HG03175 (cell line): ENCODE data around the gene TECTB.

ENCODE experiments used
- ATAC-seq: cut with Tn5 transposase; IDR thresholded peaks from one replicate; pipeline ENCODE4 v1.9.1; 2021; ENCODE audit warnings: mild to moderate bottlenecking, moderate library complexity; ENCODE audit not compliant: unreplicated experiment

The TECTB gene

DNA sequence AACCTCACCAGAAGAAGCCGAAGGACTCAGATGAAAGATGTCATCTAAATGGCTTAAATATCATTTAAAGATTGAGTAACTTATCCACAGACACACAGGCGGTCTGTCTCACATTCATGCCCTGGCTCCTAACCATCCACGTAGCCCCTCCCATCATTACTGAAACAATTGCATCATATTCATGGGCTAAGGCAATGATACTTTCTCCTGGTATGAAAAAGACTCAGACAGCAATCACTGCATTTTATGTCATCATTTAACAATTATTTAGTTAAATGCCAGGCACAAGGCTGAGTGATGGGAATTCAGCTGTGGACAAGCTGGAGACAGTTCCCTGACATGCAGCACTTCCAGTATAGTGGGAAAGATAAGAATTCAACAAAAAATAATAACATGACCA is 11.2 kb upstream of the TECTB start:
- no peak for ATAC-seq

DNA sequence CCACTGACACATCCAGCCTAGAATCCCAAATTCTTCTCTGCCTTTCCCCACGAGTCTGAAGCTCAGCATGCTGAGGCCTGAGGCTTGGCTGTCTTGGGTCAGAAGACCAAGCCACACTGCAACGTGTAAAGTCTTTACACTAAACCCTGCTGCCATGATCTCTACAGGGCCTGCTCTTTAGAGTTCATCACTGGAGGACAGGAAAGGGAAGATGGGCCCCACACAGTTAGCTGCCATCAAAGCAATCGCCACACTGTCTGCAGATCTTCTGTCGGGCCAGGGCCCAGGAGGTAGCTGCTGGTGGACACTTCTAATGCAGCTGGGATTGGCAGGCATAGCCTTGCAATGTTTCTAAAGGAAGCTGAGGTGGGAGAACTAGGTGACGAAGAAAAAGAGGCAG is 8.4 kb upstream of the TECTB start:
- no peak for ATAC-seq

- ATAC-seq: no peak
These were observed 7.5 kb upstream of the TECTB start for GRCh38 chr10:112275512-112276245.

DNA sequence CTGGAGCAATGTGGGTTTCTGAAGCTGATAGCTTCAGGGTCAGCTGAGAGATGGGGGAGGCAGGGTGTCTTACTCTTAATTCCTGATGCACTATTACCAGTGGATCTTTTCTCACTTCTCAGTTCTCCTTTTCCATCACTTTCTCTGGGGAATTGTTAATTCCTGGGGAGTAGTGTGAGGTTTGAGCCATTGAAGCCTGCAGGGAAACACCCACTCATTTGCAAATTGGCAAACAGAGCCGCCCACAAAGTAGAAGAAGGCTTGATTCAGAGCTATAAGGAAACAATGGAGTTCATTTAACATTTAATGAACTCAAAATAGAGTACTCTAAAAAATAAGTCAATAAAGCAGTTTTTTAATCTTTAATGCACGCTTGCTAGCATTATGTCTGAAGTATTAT is 4.3 kb upstream of the TECTB start:
- no peak for ATAC-seq

GRCh38 chr10:112279433-112279832 is 3.8 kb upstream of the TECTB start:
- ATAC-seq: no peak

DNA sequence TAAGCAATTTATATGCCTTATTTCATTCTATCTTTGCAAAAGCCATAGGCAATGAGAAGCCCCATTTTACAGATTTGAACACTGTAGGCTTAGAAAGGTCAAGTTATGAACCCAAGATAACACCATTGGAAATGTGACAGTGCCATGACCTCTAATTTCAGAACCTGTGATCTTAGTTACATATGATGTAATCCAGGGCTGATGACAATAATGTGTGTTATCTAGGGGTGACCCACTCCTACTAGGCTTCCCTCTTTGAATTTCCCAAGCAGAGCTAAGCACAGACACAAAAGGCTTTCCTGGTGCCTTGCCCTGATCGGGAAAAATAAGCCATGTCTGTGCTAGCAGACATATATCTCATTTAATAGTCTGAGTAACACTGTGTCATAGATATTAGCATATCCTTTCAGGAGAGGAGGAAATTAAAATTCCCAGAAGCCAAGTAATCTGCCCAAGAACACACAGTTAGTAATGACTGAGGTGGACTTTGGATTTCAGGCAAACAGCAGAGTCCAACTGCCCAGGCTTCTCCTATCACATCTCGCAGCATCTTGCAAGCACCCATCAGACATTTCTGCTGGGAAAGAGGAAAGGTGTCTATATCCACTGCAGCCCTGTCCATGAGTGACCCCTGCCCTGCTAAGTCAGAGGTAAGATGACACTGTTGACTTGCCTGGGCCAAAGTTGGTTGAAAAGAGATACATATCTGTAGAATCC is 2.8 kb upstream of the TECTB start:
- no peak for ATAC-seq

DNA sequence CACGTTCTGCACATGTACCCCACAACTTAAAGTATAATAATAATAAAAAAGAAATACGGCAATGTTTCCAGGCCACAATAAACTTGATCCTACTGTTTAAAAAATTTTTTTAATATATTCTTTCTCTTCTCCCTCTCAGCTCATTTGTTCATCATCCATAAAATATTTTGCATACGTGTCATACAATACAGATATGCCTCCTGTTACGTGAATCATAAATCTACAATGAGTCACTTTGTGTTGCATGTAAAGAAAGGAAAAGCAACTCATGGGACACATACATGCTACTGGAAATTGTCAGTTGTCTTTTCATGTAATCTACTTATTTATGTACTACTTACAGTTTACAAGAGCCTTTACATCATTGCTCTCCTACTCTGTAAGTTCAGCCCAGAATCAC is 1.1 kb upstream of the TECTB start:
- ATAC-seq: no peak

DNA sequence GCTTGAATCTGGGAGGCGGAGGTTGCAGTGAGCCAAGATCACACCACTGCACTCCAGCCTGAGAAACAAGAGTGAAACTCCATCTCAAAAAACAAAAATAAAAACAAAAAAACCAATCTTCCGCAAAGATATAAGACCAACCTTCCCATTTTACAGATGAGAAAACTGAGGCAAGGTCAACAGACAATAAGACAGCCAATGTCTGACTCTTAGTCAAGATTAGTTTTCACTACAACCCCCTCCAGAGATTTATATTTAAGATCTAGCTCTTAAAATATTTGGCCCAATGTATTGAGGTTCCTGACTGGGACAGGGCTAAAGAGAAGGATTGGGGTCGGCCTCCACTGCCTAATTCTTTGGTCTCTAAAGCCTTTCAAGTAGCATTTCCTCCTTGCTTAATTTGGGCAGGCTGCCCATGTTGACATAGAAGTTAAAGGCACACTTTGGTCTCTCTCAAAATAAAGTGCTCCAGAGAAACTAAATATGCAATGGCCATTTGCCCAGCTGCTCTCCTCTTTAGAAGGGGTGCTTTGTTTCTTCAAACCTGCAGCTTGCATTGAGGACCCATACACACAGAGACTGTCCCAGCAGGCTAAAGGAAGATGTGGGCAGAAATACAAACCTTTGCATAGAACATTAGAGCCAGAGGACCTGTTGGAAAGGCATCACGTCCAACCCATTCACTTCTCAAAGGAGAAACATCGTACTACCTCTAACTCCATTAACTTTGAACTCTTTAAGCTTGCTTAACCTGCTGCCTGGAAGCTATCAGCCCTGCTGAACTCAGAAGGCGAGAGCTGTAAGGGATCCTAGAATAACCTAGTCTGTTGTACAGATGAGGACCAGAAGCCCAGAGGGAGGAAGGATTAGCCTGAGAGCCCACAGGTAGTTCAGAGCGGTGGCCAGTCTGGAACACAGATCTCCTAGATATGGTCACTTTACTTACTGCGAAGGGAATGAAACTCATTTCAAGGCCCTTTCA is 3.9 kb downstream of the TECTB start:
- no peak for ATAC-seq

- no peak for ATAC-seq
These were observed 4.6 kb downstream of the TECTB start for GRCh38 chr10:112287844-112288243.

DNA sequence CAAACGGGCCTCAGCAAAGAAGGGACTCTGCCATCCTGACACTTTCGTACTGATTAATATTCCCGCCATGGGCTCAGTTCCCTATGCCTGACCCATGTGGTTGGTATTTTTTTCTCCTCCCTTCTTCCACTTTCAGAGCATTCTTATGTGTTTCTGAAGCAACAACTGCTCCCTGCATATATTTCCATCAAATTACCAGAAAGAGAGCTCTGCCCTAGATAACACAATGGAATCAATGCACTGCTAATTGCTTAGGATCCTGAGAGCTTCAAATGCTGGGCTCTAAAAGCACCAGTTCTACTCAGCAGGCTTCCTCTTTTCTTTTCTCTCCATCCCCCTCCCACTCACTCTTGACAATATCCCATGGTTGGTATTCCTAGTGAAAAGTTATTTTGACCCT is 5.3 kb downstream of the TECTB start:
- ATAC-seq: no peak

- no peak for ATAC-seq
These were observed 6.3 kb downstream of the TECTB start for GRCh38 chr10:112289373-112290053.

GRCh38 chr10:112290054-112290373 is 6.8 kb downstream of the TECTB start:
- ATAC-seq: no peak

DNA sequence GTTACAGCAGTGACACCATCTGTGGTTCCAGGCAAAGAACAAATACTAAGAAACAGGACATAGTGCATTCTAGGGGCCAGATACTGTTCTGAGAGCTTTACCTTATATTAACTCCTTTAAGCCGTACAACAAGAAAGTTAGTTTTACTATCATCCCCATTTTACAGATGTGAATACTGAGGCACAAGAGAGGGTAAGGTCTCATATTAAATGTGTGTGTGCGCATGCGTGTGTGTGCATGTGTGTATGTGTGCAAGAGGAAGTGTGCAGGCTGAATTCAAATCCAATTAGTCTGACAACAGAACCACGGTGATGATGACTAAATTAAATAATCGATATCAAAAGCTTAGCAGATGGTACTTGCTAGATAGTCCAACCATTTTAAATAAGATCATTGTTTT is 11.0 kb downstream of the TECTB start:
- ATAC-seq: no peak

DNA sequence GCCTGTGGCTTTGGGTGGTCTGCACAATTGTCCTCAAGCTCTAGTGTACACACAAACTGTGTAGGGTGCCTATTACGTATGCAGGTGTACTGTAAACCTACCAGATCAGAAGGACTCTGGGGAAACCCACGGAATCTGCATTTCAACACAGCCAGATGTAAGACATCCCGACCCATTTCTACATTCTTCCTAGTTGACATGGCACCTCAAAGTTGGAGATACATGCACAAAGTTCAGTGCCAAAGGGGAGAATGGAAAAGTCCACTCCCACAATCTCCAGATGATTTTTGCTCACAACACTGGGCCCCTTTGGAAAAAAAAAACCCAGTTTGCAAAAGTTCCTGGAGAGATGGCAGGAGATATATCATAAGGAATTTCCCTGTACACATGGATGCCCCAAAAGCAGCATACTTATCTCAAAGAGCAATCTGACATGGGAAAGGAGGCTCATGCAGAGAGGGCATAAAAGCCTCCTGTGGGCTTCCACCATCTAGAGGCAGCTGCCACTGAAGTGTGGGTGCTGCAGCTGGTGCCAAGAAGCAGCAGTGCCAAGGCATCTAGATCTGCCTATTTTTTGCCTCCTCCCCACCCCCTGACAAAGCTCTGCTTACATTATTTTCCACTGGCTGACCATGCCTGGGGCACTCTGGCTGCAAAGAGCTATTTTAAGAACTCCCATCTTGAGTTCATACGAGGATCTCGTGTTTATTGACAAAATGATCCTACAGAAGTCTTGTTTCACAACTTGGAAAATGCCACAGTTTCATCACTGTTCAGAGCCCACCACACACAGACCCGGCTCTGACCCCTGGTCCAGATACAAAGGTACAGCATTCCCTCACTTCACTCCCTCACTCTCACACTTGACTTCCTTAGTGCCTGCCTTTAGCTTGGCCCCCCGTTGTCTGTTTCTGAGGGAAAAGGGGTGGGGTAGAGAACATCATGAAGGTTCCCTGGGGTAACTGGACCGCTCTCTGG is 12.9 kb downstream of the TECTB start:
- no peak for ATAC-seq

GRCh38 chr10:112296908-112297331 is 13.7 kb downstream of the TECTB start:
- no peak for ATAC-seq

- no peak for ATAC-seq
These were observed 15.4 kb downstream of the TECTB start for GRCh38 chr10:112298581-112298980.

GRCh38 chr10:112299456-112299855 is 16.3 kb downstream of the TECTB start:
- ATAC-seq: no peak

GRCh38 chr10:112302335-112302734 is 19.1 kb downstream of the TECTB start:
- no peak for ATAC-seq

GRCh38 chr10:112303528-112303927 is 20.3 kb downstream of the TECTB start:
- no peak for ATAC-seq
